OCI-LY1 (cell line): ENCODE data around the gene FAM184A.

Source experiments
- H2AFZ ChIP-seq: fragments of 200-600 bp; sonication (generic), shearing (Covaris generic); 2 replicates; pipeline ENCODE4 v1.6.0; 2014; ENCODE audit warnings: antibody characterized with exemption, mild to moderate bottlenecking, low read length
- H3F3A ChIP-seq: fragments of 200-600 bp; sonication (generic), shearing (Covaris generic); 2 replicates; pipeline ENCODE4 v1.6.0; 2014; ENCODE audit warnings: mild to moderate bottlenecking, antibody characterized with exemption, low read length, moderate library complexity; ENCODE audit not compliant: insufficient read depth
- H3K27ac ChIP-seq: fragments of 200-600 bp; sonication (generic); 2 replicates; pipeline ENCODE4 v1.5.1; 2014; ENCODE audit warnings: low read length, mixed run types, mild to moderate bottlenecking, low read depth; ENCODE audit not compliant: poor library complexity, severe bottlenecking
- H3K27me3 ChIP-seq: fragments of 200-600 bp; sonication (generic); 2 replicates; pipeline ENCODE4 v1.6.0; 2014; ENCODE audit warnings: antibody characterized with exemption, mild to moderate bottlenecking, low read length, moderate library complexity; ENCODE audit not compliant: insufficient read depth
- H3K36me3 ChIP-seq: fragments of 200-600 bp; sonication (generic); 2 replicates; pipeline ENCODE4 v1.6.1; 2014; ENCODE audit warnings: mild to moderate bottlenecking, antibody characterized with exemption, low read length, moderate library complexity, mixed read lengths; ENCODE audit not compliant: insufficient read depth
- H3K4me1 ChIP-seq: fragments of 200-600 bp; sonication (generic); 2 replicates; pipeline ENCODE4 v1.5.1; 2014; ENCODE audit warnings: mild to moderate bottlenecking, low read length, moderate library complexity; ENCODE audit not compliant: insufficient read depth, severe bottlenecking
- H3K4me2 ChIP-seq: fragments of 200-600 bp; sonication (generic), shearing (Covaris generic); 2 replicates; pipeline ENCODE4 v1.6.1; 2014; ENCODE audit warnings: low read length
- H3K4me3 ChIP-seq: fragments of 200-600 bp; sonication (generic); 2 replicates; pipeline ENCODE4 v1.5.1; 2014; ENCODE audit warnings: low read length, low read depth, mild to moderate bottlenecking, mixed read lengths; ENCODE audit not compliant: poor library complexity, severe bottlenecking
- H3K79me2 ChIP-seq: fragments of 200-600 bp; shearing (Covaris generic); 2 replicates; pipeline ENCODE4 v1.6.1; 2016; ENCODE audit warnings: mixed run types, low read length, mixed read lengths; ENCODE audit not compliant: insufficient read depth
- H3K9ac ChIP-seq: fragments of 200-600 bp; sonication (generic), shearing (Covaris generic); 2 replicates; pipeline ENCODE4 v1.6.1; 2014; ENCODE audit warnings: mild to moderate bottlenecking, low read length, mixed read lengths
- H3K9me2 ChIP-seq: fragments of 200-600 bp; sonication (generic), shearing (Covaris generic); 2 replicates; pipeline ENCODE4 v1.6.1; 2014; ENCODE audit warnings: low read depth, mild to moderate bottlenecking, low read length, mixed read lengths
- H3K9me3 ChIP-seq: fragments of 200-600 bp; shearing (Covaris generic); 2 replicates; pipeline ENCODE4 v1.6.1; 2014; ENCODE audit warnings: low read length, mixed read lengths
- H4K20me1 ChIP-seq: fragments of 200-600 bp; sonication (generic), shearing (Covaris generic); 2 replicates; pipeline ENCODE4 v1.6.0; 2016; ENCODE audit warnings: mild to moderate bottlenecking, low read length; ENCODE audit not compliant: insufficient read depth
- EZH2 ChIP-seq: fragments of 200-600 bp; sonication (generic), shearing (Covaris generic); IDR thresholded peaks from 2 replicates; pipeline ENCODE4 v1.8.0; 2017; ENCODE audit warnings: borderline replicate concordance, mixed run types, mild to moderate bottlenecking, antibody characterized with exemption, low read length, moderate library complexity, mixed read lengths
- TF ChIP-seq, protein P1 (sequence below): fragments of 200-600 bp; sonication (generic), shearing (Covaris generic); IDR thresholded peaks from 2 replicates; pipeline ENCODE4 v1.5.1; 2017; ENCODE audit warnings: mild to moderate bottlenecking, antibody characterized with exemption, low read length, moderate library complexity, mixed read lengths

Gene FAM184A

DNA sequence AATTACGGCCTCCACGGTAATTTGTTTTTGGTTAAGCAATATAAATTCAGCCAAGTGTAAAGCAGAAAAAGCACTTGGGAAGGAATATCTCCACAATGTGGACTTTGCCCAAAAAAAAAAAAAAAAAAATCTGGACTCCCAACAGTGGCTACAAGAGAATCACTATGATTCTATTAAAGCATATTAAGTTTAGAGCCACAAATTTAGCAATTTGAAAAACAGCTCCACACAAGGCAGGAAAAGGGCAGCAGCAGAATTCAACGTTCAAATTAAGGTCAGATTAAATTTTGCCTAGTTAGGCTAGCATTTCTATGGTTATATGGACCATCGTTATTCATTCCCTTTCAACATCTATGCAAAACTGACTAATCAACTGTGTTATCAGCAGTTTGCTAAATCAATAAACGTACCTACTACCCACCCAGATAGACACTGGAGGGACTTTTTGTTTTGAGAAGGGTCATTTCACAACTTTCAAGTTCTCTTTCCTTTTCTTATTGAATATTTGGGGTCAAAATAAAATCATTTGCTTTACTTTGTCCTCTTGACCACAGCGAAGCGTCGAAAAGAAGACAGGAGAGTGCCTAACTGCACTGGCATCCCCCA, 144.5 kb downstream of the FAM184A start:
- H3K4me1 ChIP-seq = peaks cover 22% of the 10 kb centered on the region
- no peaks in the 10 kb centered on the region for H3F3A ChIP-seq
- no peaks in the 10 kb centered on the region for H3K27me3 ChIP-seq
- no peaks in the 10 kb centered on the region for H4K20me1 ChIP-seq
- H3K9ac ChIP-seq = peak overlapping the region; percentile 94
- peaks cover 24% of the 10 kb centered on the region for H3K36me3 ChIP-seq
- 0 out of 2 replicates have a peak, but pooled peaks cover 8% of the 10 kb centered on the region for H3K79me2 ChIP-seq
- H3K27ac ChIP-seq = no peak overlapping the region
- H3K9me2 ChIP-seq = no peaks in the 10 kb centered on the region
- no peak overlapping the region for H2AFZ ChIP-seq
- peak overlapping the region; percentile 81 for H3K4me3 ChIP-seq
- H3K9me3 ChIP-seq = no peaks in the 10 kb centered on the region
- no peak for TF ChIP-seq EZH2
- TF ChIP-seq, protein P1, sequence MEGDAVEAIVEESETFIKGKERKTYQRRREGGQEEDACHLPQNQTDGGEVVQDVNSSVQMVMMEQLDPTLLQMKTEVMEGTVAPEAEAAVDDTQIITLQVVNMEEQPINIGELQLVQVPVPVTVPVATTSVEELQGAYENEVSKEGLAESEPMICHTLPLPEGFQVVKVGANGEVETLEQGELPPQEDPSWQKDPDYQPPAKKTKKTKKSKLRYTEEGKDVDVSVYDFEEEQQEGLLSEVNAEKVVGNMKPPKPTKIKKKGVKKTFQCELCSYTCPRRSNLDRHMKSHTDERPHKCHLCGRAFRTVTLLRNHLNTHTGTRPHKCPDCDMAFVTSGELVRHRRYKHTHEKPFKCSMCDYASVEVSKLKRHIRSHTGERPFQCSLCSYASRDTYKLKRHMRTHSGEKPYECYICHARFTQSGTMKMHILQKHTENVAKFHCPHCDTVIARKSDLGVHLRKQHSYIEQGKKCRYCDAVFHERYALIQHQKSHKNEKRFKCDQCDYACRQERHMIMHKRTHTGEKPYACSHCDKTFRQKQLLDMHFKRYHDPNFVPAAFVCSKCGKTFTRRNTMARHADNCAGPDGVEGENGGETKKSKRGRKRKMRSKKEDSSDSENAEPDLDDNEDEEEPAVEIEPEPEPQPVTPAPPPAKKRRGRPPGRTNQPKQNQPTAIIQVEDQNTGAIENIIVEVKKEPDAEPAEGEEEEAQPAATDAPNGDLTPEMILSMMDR = no peak
- H3K4me2 ChIP-seq = peak overlapping the region; percentile 82

DNA sequence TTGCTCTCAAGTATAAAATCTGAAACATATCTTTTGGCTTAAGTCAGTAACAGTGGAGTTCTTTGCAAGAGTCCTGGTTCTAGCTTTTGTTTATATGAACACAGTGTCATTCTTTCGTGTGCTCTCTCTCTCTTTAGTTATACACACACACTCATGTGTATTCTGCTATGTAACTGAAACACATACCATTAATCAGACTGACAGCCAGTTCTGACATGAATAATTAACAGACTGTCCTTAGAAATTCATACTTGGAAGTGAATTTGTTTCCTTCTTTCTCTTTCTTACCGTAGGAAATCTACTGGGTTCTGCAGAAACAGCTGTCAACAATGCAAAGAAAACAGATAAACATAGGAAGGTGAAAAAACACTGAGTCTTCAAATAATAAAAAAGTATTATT, 146.0 kb downstream of the FAM184A start:
- Histone ChIP-seq H3K4me1 (peaks cover 22% of the 10 kb centered on the region), H3K79me2 (0 out of 2 replicates have a peak, but pooled peaks cover 8% of the 10 kb centered on the region), H3K9ac (no peak overlapping the region), H3F3A (no peaks in the 10 kb centered on the region), H3K9me3 (no peaks in the 10 kb centered on the region), H3K9me2 (no peaks in the 10 kb centered on the region), H2AFZ (no peak overlapping the region), H3K4me3 (no peak overlapping the region), H3K27me3 (no peaks in the 10 kb centered on the region), H3K36me3 (peaks cover 37% of the 10 kb centered on the region), H3K4me2 (0 out of 2 replicates have a peak overlapping the region, but pooled peaks have one; percentile 7), H3K27ac (no peak overlapping the region), H4K20me1 (no peaks in the 10 kb centered on the region)
- TF ChIP-seq, protein P1 = no peak
- TF ChIP-seq EZH2 = no peak

DNA sequence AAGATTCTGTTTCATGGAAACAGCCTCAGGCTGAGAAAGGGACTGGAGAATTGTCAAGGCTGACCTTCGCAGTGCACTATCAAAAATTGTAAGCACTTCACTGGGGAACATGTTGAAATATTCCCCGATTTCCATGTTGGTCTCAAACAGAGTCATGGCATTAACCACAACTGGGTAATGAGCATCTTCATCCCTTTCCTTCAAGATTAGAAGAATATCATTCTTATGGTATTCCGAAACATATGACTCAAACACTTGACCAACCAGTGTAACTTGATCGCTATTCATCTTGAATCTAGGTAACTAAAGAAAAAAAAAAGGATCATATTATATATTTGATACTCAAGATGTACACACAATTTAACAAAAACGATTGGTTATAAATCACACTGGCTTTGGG, 147.0 kb downstream of the FAM184A start:
- Histone ChIP-seq H3K9ac (no peak overlapping the region), H4K20me1 (no peaks in the 10 kb centered on the region), H3K9me3 (no peaks in the 10 kb centered on the region), H3K36me3 (peaks cover 46% of the 10 kb centered on the region), H3K27ac (no peak overlapping the region), H2AFZ (no peak overlapping the region), H3F3A (no peaks in the 10 kb centered on the region), H3K27me3 (no peaks in the 10 kb centered on the region), H3K79me2 (0 out of 2 replicates have a peak, but pooled peaks cover 8% of the 10 kb centered on the region), H3K4me1 (peaks cover 22% of the 10 kb centered on the region), H3K4me2 (no peak overlapping the region), H3K4me3 (no peak overlapping the region), H3K9me2 (no peaks in the 10 kb centered on the region)
- no peak for TF ChIP-seq EZH2
- TF ChIP-seq, protein P1 = no peak
